Panc1 (cell line): Measurements from ENCODE around the gene PCMTD2. TPM values are rescaled to one million over a fixed set of nuclear protein-coding genes. Genes with fewer than 3 reads are reported as not detected.

Experiments
- ATAC-seq: fragments of 200-7000 bp; cut with Tn5 transposase; 2 replicates; pipeline ENCODE4 v1.9.1; 2020; ENCODE audit warnings: mild to moderate bottlenecking, moderate library complexity
- BruUV-seq: library from RNA; stranded (reverse); fragments of 400-500 nt; replicated peaks from 2 replicates; lab custom pipeline; 2021; lab: Mats Ljungman, UMichigan
- CTCF ChIA-PET: fragments of 300-600 bp; sonication (Branson Sonifier 250); formaldehyde crosslinking; loops from one replicate; lab custom pipeline; 2022; ENCODE audit warnings: antibody characterized with exemption; lab: Charles Lee
- POLR2A ChIA-PET: fragments of 300-600 bp; sonication (Branson Sonifier 250); formaldehyde crosslinking; loops from one replicate; lab custom pipeline; 2022; ENCODE audit warnings: antibody characterized with exemption; lab: Charles Lee
- DNase-seq: peaks from one replicate; pipeline ENCODE4 v3.0.0-alpha.2; 2010; ENCODE audit warnings: low read depth, low spot score
- H3K27ac ChIP-seq: 2 replicates; pipeline ENCODE4 v1.5.1; 2011; ENCODE audit warnings: mild to moderate bottlenecking, low read length, inconsistent platforms
- H3K27me3 ChIP-seq: fragments of 200-500 bp; sonication (Bioruptor generic); 2 replicates; pipeline ENCODE4 v1.6.0; 2014; ENCODE audit warnings: low read length, inconsistent platforms; ENCODE audit not compliant: control insufficient read depth, insufficient read depth
- H3K36me3 ChIP-seq: fragments of 200-500 bp; sonication (Bioruptor generic); 2 replicates; pipeline ENCODE4 v1.5.1; 2014; ENCODE audit warnings: inconsistent platforms, mild to moderate bottlenecking, low read length, moderate library complexity; ENCODE audit not compliant: control insufficient read depth, insufficient read depth
- H3K4me1 ChIP-seq: 2 replicates; pipeline ENCODE4 v1.5.1; 2011; ENCODE audit warnings: inconsistent platforms, mild to moderate bottlenecking, low read length, moderate library complexity; ENCODE audit not compliant: control insufficient read depth, insufficient read depth
- H3K4me3 ChIP-seq, 2 experiments: 2 replicates each; pipeline ENCODE4 v1.5.1; 2011 to 2012; ENCODE audit warnings: low read depth in 2 of 2, low read length in 2 of 2, mild to moderate bottlenecking in 2 of 2, inconsistent platforms in 1 of 2, moderate library complexity in 1 of 2
- H3K9me3 ChIP-seq: fragments of 200-500 bp; sonication (Bioruptor generic); 2 replicates; pipeline ENCODE4 v1.5.1; 2014; ENCODE audit warnings: low read depth, mild to moderate bottlenecking, inconsistent platforms, low read length, moderate library complexity; ENCODE audit not compliant: control insufficient read depth, insufficient read depth
- CTCF ChIP-seq: fragments of 450-650 bp; IDR thresholded peaks from 2 replicates; pipeline ENCODE4 v1.5.1; 2017; ENCODE audit warnings: mild to moderate bottlenecking
- POLR2AphosphoS5 ChIP-seq: IDR thresholded peaks from 2 replicates; pipeline ENCODE4 v1.6.1; 2012; ENCODE audit warnings: mild to moderate bottlenecking, low read depth, low read length, moderate library complexity
- SIN3A ChIP-seq: IDR thresholded peaks from 2 replicates; pipeline ENCODE4 v1.6.1; 2012; ENCODE audit warnings: low read depth, mild to moderate bottlenecking, low read length, moderate library complexity, borderline replicate concordance; ENCODE audit not compliant: insufficient read depth
- TCF7L2 ChIP-seq: IDR thresholded peaks from 2 replicates; pipeline ENCODE4 v1.6.1; 2011; ENCODE audit warnings: mild to moderate bottlenecking, low read depth, low read length, inconsistent platforms
- in situ Hi-C: cut with HindIII; loops from 2 replicates; pipeline ENCODE4 v1.10.0; 2016; ENCODE audit warnings: low sequenced_read_pairs, low pct_unique_long_range_greater_than_20kb
- intact Hi-C: fragments of 100-400 bp; cut with micrococcal nuclease; formaldehyde crosslinking; loops from one replicate; pipeline ENCODE4 v1.10.0; 2022; ENCODE audit not compliant: unreplicated experiment
- total RNA-seq: library from RNA; stranded (reverse); gene quantifications from one replicate; pipeline ENCODE4 v1.2.1, GENCODE V29; 2021; ENCODE audit not compliant: unreplicated experiment
- TF ChIP-seq, protein P1 (sequence below), 2 experiments: IDR thresholded peaks; 2 replicates each; pipeline ENCODE4 v1.6.1; 2011 to 2012; ENCODE audit warnings: low read depth in 2 of 2, control low read depth in 1 of 2, low read length in 1 of 2, mild to moderate bottlenecking in 1 of 2, moderate library complexity in 1 of 2; ENCODE audit not compliant: insufficient read depth in 1 of 2

PCMTD2 gene
- total RNA-seq, 1 experiment from 2014 or later, result 35.0 TPM

DNA sequence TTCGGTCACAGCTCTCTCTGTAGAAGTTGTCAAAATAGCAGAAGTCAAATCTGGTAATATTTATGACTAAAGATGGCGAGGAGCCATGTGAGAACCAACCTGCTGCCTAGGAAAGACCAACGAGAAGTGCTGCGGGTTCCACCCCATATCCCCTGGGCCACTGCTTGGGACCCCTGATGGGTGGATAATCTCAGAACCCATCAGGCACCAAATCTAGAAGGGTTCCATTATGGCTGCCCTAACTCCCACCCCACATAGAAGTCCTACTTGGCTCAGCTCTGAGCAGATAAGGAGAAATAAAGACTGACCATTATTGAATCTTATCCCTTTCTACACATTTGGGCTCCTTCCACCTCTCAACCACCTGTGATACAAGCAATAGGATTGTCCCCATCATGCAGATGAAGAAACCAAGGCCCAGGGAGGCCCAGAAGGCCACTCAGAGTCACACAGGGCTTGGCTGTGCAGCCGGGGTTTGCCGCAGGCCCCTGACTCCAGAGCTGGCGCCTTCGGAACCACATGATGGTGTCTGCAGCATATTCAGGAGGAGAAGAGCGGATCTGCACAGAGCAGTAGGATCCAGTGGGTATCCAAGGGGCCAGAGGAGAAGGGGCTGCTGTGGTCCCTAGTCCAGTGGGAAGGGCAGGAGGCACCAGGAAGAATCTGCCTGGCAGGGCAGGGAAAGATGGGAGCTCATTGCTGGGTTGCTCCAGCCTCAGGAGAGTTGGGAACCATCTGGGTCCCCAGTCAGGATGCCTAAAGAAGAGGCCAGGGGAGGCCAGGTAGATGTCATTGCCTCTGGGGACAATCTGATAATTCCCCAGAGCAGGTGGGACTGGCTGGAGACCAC, 9.6 kb upstream of the PCMTD2 start:
- ChIA-PET CTCF (no interaction called here), POLR2A (interaction anchor here (0.5 kb wide), 1 partner anchor 104 kb away, joined by 9 read pairs; no protein-coding TSS in a partner anchor)
- TF ChIP-seq TCF7L2 (no peak), POLR2AphosphoS5 (no peak), CTCF (no peak), SIN3A (no peak)
- TF ChIP-seq, protein P1, sequence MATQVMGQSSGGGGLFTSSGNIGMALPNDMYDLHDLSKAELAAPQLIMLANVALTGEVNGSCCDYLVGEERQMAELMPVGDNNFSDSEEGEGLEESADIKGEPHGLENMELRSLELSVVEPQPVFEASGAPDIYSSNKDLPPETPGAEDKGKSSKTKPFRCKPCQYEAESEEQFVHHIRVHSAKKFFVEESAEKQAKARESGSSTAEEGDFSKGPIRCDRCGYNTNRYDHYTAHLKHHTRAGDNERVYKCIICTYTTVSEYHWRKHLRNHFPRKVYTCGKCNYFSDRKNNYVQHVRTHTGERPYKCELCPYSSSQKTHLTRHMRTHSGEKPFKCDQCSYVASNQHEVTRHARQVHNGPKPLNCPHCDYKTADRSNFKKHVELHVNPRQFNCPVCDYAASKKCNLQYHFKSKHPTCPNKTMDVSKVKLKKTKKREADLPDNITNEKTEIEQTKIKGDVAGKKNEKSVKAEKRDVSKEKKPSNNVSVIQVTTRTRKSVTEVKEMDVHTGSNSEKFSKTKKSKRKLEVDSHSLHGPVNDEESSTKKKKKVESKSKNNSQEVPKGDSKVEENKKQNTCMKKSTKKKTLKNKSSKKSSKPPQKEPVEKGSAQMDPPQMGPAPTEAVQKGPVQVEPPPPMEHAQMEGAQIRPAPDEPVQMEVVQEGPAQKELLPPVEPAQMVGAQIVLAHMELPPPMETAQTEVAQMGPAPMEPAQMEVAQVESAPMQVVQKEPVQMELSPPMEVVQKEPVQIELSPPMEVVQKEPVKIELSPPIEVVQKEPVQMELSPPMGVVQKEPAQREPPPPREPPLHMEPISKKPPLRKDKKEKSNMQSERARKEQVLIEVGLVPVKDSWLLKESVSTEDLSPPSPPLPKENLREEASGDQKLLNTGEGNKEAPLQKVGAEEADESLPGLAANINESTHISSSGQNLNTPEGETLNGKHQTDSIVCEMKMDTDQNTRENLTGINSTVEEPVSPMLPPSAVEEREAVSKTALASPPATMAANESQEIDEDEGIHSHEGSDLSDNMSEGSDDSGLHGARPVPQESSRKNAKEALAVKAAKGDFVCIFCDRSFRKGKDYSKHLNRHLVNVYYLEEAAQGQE (IDR thresholded peaks at IDR 0.05; ENCODE audit: insufficient read depth in 1 of 2, low read depth in 2 of 2, low read length in 1 of 2), result no peak
- intact Hi-C loops (no loop called here), in situ Hi-C loops (no loop called here)
- Histone ChIP-seq H3K27ac (no peak overlapping the region), H3K9me3 (no peaks in the 10 kb centered on the region), H3K4me1 (no peaks in the 10 kb centered on the region), H3K4me3 (no peak overlapping the region), H3K27me3 (peaks cover 6% of the 10 kb centered on the region), H3K36me3 (no peaks in the 10 kb centered on the region)
- ATAC-seq, result no peak
- no peak for DNase-seq
- no TSS peak for BruUV-seq

- Histone ChIP-seq H3K36me3 (no peaks in the 10 kb centered on the region), H3K27ac (no peak overlapping the region), H3K27me3 (peaks cover 8% of the 10 kb centered on the region), H3K4me3 (no peak overlapping the region), H3K4me1 (no peaks in the 10 kb centered on the region), H3K9me3 (no peaks in the 10 kb centered on the region)
- intact Hi-C loops (no loop called here), in situ Hi-C loops (no loop called here)
- CTCF ChIA-PET, result no interaction called here
- POLR2A ChIA-PET, result no interaction called here
- TF ChIP-seq SIN3A, result no peak
- TF ChIP-seq, protein P1 (IDR thresholded peaks at IDR 0.05; ENCODE audit: insufficient read depth in 1 of 2, low read depth in 2 of 2, low read length in 1 of 2), result no peak
- TF ChIP-seq POLR2AphosphoS5, result no peak
- no peak for TF ChIP-seq CTCF
- no peak for TF ChIP-seq TCF7L2
- ATAC-seq, result no peak
- no TSS peak for BruUV-seq
- DNase-seq, result no peak
Observed at GRCh38 chr20:64246616-64247306, 8.8 kb upstream of the PCMTD2 start.
